Adrenal gland (tissue), 12 donors: ENCODE data around the gene ZNF473. TPM values are rescaled to one million over a fixed set of nuclear protein-coding genes. Genes with fewer than 3 reads are reported as not detected.

Experiments used
- polyA plus RNA-seq, 3 donors: library from polyadenylated mRNA; stranded (reverse); fragments of 200-250 nt in 2 of 3; fragments of 350-450 nt in 1 of 3; fragmentation: Illumina TruSeq in 1 of 3; extraction: RNeasy Lipid Tissue Mini Kit (QIAGEN cat#74804) in 1 of 3; gene quantifications; one replicate each; pipeline ENCODE4 v1.2.3, GENCODE V29; 2013 to 2014
- total RNA-seq, 9 donors: library from RNA; depleted of rRNA in 4 of 9; stranded (reverse); fragments of >200 nt in 4 of 9; fragments of 120-200 nt in 1 of 9; fragmentation: NEBNext Ultra II Directional in 1 of 9; extraction: Animal tissue kit (Norgen Biotek cat#: 25700) in 1 of 9; gene quantifications; one replicate each; pipeline versions ENCODE4 v1.1.0 to v1.2.4, GENCODE V29; 2013 to 2023
- donor health status: healthy with polysubstance abuse.
- donor health status: Bipolar disorder and iron deficiency.
- donor health status: DM: yes; HTN: yes; CAD: no.
- donor health status: DM: no; HTN: no; CAD: no.
- donor health status: DM: no; HTN: no; CAD: no.
- donor health status: DM: yes; HTN: yes; CAD: no.

ZNF473 gene
- total and polyA plus RNA-seq, 12 donors, result 2.7 to 13.2 (median 9.1) TPM

Other genes starting within 250 kb of the ZNF473 start
- 10 to 100 TPM; 22.0 to 72.5 (median 45.3) TPM for gene FUZ, start 212.7 kb upstream of the ZNF473 start, total RNA-seq
- 10 to 100 TPM in 2 of 3 donors, 1 to 10 TPM in 1; 7.6 to 62.0 (median 47.7) TPM for gene FUZ, start 212.7 kb upstream of the ZNF473 start, polyA plus RNA-seq
- gene MED25, start 207.7 kb upstream of the ZNF473 start, total RNA-seq, result 100 to 1,000 TPM in 5 of 9 donors, 10 to 100 TPM in 4; 36.2 to 211 (median 105) TPM
- gene MED25, start 207.7 kb upstream of the ZNF473 start, polyA plus RNA-seq, result 100 to 1,000 TPM in 2 of 3 donors, 10 to 100 TPM in 1; 71.2 to 457 (median 299) TPM
- 100 to 1,000 TPM; 163 to 568 (median 257) TPM for gene PTOV1, start 174.8 kb upstream of the ZNF473 start, total RNA-seq
- gene PTOV1, start 174.8 kb upstream of the ZNF473 start, polyA plus RNA-seq, result 100 to 1,000 TPM in 2 of 3 donors, 10 to 100 TPM in 1; 78.7 to 620 (median 409) TPM
- 100 to 1,000 TPM in 4 of 9 donors, 10 to 100 TPM in 5; 49.3 to 199 (median 97.7) TPM for gene PNKP, start 158.4 kb upstream of the ZNF473 start, total RNA-seq
- 100 to 1,000 TPM in 2 of 3 donors, 10 to 100 TPM in 1; 40.7 to 344 (median 202) TPM for gene PNKP, start 158.4 kb upstream of the ZNF473 start, polyA plus RNA-seq
- 10 to 100 TPM; 19.8 to 70.3 (median 36.5) TPM for gene AKT1S1, start 148.7 kb upstream of the ZNF473 start, total RNA-seq
- gene AKT1S1, start 148.7 kb upstream of the ZNF473 start, polyA plus RNA-seq, result 10 to 100 TPM; 66.0 to 89.6 (median 75.8) TPM
- 100 to 1,000 TPM in 1 of 9 donors, 10 to 100 TPM in 7, 1 to 10 TPM in 1; 5.8 to 103 (median 51.3) TPM for gene TBC1D17, start 148.3 kb upstream of the ZNF473 start, total RNA-seq
- 100 to 1,000 TPM in 2 of 3 donors, 10 to 100 TPM in 1; 22.4 to 198 (median 113) TPM for gene TBC1D17, start 148.3 kb upstream of the ZNF473 start, polyA plus RNA-seq
- gene IL4I1, start 129.1 kb upstream of the ZNF473 start, total RNA-seq, result 1 to 10 TPM in 5 of 9 donors, under 1 TPM in 4; 0.18 to 2.1 (median 1.1) TPM
- 1 to 10 TPM in 2 of 3 donors, under 1 TPM in 1; 0.33 to 3.2 (median 2.1) TPM for gene IL4I1, start 129.1 kb upstream of the ZNF473 start, polyA plus RNA-seq
- gene ATF5, start 96.8 kb upstream of the ZNF473 start, total RNA-seq, result 100 to 1,000 TPM in 1 of 9 donors, 10 to 100 TPM in 8; 14.3 to 103 (median 40.3) TPM
- gene ATF5, start 96.8 kb upstream of the ZNF473 start, polyA plus RNA-seq, result 100 to 1,000 TPM in 1 of 3 donors, 10 to 100 TPM in 2; 67.3 to 114 (median 95.7) TPM
- 10 to 100 TPM; 29.3 to 71.8 (median 55.9) TPM for gene NUP62, start 96.5 kb upstream of the ZNF473 start, total RNA-seq
- 10 to 100 TPM; 26.4 to 47.8 (median 31.9) TPM for gene NUP62, start 96.5 kb upstream of the ZNF473 start, polyA plus RNA-seq
- gene SIGLEC11, start 64.8 kb upstream of the ZNF473 start, total RNA-seq, result 100 to 1,000 TPM in 3 of 9 donors, 10 to 100 TPM in 6; 11.7 to 180 (median 54.0) TPM
- gene SIGLEC11, start 64.8 kb upstream of the ZNF473 start, polyA plus RNA-seq, result 10 to 100 TPM; 11.2 to 27.6 (median 20.9) TPM
- 10 to 100 TPM; 28.1 to 60.3 (median 48.1) TPM for gene VRK3, start 633 bp upstream of the ZNF473 start, total RNA-seq
- 10 to 100 TPM; 12.1 to 47.2 (median 26.5) TPM for gene VRK3, start 633 bp upstream of the ZNF473 start, polyA plus RNA-seq
- gene IZUMO2, start 137.3 kb downstream of the ZNF473 start, total RNA-seq, result not detected
- gene IZUMO2, start 137.3 kb downstream of the ZNF473 start, polyA plus RNA-seq, result not detected
- 1 to 10 TPM in 7 of 9 donors, under 1 TPM in 2; 0.22 to 8.5 (median 2.6) TPM for gene MYH14, start 177.6 kb downstream of the ZNF473 start, total RNA-seq
- 1 to 10 TPM in 2 of 3 donors, under 1 TPM in 1; 0.33 to 4.6 (median 3.6) TPM for gene MYH14, start 177.6 kb downstream of the ZNF473 start, polyA plus RNA-seq